NCI-H2107 treated with DMSO at 0.1 percent for 48 hours (cell line): ENCODE results near the gene EXOC3L2.

ENCODE experiments used
- DNase-seq: peaks from one replicate; lab custom pipeline; 2025; ENCODE audit not compliant: unreplicated experiment; lab: John Stamatoyannopoulos, UW

Gene EXOC3L2

GRCh38 chr19:45222724-45223123 lies 22.5 kb downstream of the EXOC3L2 start:
- no peak for DNase-seq

DNA sequence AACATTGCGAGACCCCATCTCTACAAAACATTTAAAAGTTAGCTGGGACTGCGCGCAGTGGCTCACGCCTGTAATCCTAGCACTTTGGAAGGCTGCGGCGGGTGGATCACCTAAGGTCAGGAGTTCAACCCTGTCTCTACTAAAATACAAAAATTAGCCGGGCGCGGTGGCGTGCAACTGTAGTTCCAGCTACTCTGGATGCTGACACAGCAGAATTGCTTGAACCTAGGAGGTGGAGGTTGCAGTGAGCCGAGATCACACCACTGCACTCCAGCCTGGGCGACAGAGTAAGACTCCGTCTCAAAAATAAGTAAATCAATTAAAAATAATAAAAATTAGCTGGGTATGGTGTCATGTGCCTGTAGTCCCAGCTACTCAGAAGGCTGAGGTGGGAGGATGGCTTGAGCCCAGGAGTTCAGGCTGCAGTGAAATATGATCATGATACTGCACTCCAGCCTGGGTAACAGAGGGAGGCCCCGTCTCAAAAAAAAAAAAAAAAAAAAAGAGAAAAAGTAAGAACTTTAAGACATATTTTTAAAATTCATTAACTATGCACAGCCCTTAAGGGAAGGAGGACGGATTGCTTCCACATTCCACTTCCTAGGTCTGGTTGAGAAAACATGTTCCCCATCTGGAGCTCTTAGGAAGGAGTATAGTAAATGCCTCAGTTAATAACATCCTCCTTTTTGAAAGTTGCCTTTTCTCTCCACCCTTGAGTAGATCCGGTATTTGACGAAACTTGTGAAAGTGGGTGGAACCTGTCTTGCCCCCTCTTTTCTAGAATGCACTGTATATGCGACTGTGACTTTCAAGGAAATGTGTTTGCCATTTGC lies 26.1 kb downstream of the EXOC3L2 start:
- no peak for DNase-seq

GRCh38 chr19:45218426-45218825 lies 26.8 kb downstream of the EXOC3L2 start:
- no peak for DNase-seq

DNA sequence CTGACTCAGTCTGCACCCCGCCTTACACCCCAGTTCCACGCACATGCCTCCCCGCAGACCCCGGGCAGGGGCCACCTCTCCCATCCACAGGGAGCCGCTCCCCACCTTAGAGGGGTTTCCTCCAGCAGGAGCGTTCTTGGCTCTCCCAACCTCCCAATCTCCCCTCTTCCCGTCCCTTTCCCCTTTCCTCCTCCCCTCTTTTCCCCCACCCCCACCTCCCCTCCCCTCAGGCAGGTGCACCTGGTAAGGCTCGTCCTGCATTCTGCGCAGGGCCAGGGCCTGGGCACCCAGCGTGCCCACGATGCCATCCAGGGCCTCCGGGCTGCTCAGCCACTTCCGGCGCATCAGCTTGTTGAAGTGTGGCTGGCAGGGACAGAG lies 27.3 kb downstream of the EXOC3L2 start:
- no peak for DNase-seq

GRCh38 chr19:45217193-45217956 lies 27.8 kb downstream of the EXOC3L2 start:
- DNase-seq: no peak

- no peak for DNase-seq
Observed at GRCh38 chr19:45216667-45217066, 28.5 kb downstream of the EXOC3L2 start.

GRCh38 chr19:45215391-45216191 lies 29.6 kb downstream of the EXOC3L2 start:
- DNase-seq: no peak

DNA sequence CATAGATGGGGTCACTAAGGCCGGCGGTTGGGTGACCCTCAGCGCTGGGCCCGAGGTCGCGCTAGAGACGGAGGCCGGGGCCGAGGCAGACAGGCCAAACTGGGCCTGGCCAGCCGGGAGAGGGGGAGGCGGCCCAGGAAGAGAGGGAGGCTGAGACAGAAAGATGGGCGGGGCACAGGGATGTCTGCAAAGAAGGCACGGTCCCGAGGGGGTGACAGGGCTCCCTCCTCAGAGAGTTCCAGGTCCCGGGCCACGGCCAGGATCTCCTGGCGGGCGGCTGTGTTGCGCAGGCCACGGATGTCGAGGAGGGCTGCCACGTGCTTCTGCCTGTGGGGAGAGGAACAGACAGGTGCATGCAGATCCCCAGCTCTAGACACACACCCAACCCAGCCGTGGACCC lies 32.2 kb downstream of the EXOC3L2 start:
- DNase-seq: no peak

- no peak for DNase-seq
Observed at GRCh38 chr19:45211751-45212381, 33.3 kb downstream of the EXOC3L2 start.

GRCh38 chr19:45206328-45206727 lies 38.9 kb downstream of the EXOC3L2 start:
- DNase-seq: no peak

DNA sequence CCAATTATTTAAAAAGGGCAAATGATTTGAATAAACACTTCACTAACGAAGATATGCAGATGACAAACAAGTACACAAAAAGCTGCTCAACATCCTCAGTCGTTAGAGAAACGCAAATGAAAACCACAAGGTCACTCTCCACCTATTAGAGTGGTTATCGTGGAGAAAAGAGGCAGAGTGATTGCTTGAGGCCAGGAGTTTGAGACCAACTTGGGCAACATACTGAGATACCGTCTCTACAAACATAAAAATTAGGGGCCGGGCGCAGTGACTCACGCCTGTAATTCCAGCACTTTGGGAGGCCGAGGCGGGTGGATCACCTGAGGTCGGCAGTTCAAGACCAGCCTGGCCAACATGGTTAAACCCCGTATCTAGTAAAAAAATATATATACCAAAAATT lies 39.4 kb downstream of the EXOC3L2 start:
- DNase-seq: no peak

GRCh38 chr19:45202637-45203036 lies 42.6 kb downstream of the EXOC3L2 start:
- DNase-seq: no peak

DNA sequence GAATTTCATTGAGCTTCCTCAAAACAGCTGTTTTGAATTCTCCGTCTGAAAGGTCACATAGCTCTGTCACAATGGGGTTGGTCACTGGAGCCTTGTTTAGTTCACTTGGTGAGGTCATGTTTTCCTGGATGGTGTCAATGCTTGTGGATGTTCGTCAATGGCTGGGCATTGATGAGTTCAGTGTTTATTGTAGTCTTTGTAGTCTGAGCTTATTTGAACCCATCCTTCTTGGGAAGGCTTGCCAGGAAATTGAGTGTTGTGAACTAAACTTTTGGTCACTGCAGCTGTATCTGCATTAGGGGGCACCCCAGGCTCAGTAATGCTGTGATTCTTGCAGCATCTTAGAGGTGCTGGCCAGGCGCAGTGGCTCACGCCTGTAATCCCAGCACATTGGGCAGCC lies 44.6 kb downstream of the EXOC3L2 start:
- DNase-seq: no peak

DNA sequence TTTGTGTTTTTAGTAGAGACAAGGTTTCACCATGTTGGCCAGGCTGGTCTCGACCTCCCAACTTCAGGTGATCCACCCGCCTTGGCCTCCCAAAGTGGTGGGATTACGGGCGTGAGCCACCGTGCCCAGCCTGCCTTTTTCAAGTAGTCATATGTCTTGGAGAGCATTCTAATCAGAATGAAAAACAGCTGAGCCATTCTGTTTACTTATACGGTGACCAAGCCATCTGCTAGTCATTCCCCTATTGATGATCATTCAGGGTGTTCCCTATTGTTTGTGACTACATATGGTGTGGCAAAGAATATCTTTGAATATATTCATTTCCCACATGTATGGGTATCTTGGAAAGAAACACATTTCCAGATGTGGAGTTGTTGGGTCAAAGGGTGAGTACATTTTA lies 49.4 kb downstream of the EXOC3L2 start:
- DNase-seq: no peak

GRCh38 chr19:45191375-45191774 lies 53.8 kb downstream of the EXOC3L2 start:
- no peak for DNase-seq

- no peak for DNase-seq
Observed at GRCh38 chr19:45189971-45190370, 55.2 kb downstream of the EXOC3L2 start.

DNA sequence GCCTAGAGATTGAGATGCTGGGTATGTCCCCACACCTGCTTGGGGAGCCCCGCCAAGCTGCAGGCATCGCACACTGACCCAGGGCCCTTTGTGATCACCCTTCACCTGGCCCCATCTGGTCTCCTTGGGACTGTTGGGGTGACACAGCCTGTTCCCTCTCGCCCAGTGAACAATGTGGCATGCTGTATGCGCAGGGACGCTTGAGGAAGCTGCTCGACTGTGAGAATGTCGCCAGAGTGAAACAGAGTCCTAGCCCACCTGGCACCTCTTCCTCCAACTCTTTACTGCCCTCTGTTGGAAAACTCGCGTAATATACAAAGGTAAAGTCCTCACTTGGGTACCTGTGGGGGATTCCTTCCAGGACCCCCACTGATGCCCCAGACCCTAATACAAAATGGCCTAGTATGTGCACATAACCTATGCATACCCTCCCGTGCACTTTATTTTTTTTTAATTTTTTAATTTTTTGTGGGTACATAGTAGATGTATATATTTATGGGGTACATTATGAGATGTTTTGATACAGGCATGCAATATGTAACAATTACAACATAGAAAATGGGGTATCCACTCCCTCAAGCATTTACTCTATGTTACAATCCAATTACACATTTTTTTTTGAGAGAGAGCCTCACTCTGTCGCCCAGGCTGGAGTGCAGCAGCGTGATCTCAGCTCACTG lies 57.6 kb downstream of the EXOC3L2 start:
- DNase-seq: peak; percentile 62

GRCh38 chr19:45186509-45187334 lies 58.5 kb downstream of the EXOC3L2 start:
- peak; percentile 8 for DNase-seq

GRCh38 chr19:45184115-45184514 lies 61.1 kb downstream of the EXOC3L2 start:
- no peak for DNase-seq

DNA sequence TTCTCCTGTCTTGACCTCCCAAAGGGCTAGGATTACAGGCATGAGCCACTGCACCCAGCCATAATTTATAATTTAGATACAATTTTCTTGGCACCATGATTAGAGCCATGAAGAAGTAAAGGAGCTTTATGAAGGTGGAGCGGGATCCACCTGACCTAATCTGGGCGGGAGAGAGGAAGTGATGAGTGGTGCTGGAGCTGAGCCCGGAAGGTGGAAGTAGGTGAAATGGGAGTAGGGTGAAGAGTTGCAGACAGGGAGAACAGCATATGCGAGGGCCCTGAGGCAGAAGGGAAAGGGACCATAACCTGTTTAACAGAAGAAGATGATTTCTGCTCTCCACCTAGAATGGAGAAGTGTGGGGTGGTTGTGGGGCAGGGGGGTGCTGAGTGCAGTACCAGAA lies 62.4 kb downstream of the EXOC3L2 start:
- DNase-seq: no peak
